Astrocyte of the spinal cord (primary cell): ENCODE measurements around the gene PACC1.

ENCODE experiments used
- DNase-seq: peaks from one replicate; pipeline ENCODE4 v3.0.0; 2011; ENCODE audit warnings: low read depth, low spot score
- H3K4me3 ChIP-seq: 2 replicates; pipeline ENCODE4 v1.5.1; 2011; ENCODE audit warnings: low read depth, mild to moderate bottlenecking, low read length, moderate library complexity
- in situ Hi-C: cut with HindIII; loops from 2 replicates; pipeline ENCODE4 v1.10.0; 2017; ENCODE audit warnings: low sequenced_read_pairs
- TF ChIP-seq, protein P1 (sequence below): IDR thresholded peaks from 2 replicates; pipeline ENCODE4 v1.5.1; 2012; ENCODE audit warnings: low read depth, mild to moderate bottlenecking, low read length, inconsistent platforms

PACC1 gene

DNA sequence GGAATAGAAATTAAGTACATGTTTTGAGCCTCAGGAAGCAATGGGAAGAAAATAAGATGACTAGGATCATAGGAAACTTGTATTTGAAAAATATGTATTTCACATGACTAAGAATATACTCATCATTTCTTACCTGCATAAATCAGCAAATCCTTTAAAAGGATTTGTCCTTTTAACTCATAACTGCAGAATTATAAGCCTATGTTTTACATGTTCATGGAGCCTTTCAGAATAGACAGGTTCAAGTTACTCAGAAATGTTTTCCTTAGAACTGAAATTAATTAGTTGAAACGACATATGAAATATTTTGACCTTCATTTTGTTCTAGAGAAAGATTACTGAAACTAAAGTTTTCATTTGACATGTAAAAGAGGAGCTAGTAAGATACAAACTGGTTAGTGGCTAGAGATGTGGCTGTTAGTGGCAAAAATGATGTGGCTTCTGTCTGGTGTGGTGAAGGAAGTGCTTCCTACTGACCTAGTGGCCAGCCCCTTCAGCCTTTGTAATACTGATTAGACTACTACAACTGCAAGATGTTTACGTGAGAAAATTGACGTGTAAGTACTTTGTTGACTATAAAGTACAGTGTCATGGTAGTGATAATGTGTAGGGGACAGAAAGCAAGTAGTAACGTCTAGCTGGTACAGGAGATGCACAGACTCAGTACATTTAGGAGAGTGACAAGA is 54.7 kb downstream of the PACC1 start:
- TF ChIP-seq, protein P1, sequence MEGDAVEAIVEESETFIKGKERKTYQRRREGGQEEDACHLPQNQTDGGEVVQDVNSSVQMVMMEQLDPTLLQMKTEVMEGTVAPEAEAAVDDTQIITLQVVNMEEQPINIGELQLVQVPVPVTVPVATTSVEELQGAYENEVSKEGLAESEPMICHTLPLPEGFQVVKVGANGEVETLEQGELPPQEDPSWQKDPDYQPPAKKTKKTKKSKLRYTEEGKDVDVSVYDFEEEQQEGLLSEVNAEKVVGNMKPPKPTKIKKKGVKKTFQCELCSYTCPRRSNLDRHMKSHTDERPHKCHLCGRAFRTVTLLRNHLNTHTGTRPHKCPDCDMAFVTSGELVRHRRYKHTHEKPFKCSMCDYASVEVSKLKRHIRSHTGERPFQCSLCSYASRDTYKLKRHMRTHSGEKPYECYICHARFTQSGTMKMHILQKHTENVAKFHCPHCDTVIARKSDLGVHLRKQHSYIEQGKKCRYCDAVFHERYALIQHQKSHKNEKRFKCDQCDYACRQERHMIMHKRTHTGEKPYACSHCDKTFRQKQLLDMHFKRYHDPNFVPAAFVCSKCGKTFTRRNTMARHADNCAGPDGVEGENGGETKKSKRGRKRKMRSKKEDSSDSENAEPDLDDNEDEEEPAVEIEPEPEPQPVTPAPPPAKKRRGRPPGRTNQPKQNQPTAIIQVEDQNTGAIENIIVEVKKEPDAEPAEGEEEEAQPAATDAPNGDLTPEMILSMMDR, result no peak
- no peak for DNase-seq

DNA sequence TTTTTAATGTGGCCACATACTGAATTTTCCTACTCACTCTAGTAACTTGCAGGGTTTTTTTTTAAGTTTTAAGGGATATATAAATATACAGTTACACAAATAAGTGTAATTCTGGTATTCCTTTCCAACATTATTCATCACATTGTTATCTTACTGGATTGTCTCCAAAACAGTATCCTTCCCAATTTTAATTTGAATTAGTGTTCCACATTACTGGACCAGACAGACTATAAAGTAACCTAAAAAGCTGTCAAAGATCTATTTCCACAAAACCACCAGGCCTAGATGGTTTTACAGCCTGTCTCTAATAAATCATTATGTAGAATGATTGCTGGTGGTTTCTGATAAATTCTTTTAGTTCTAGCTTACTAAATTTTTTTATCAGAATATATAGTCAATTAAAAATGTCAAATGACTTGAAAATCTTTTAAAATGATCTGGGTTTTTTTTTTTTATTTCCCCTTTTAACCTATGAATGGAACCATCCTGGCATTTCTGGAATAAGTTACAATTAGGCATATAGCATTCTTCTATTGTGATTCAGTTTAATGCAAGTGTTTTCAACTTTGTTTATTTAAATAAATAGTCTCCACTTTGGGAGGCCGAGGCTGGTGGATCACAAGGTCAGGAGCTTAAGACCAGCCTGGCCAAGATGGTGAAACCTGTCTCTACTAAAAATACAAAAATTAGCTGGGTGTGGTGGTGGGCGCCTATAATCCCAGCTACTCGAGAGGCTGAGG is 59.3 kb downstream of the PACC1 start:
- no peak for DNase-seq
- in situ Hi-C loops, result no loop called here
- H3K4me3 ChIP-seq, result no peak overlapping the region
- TF ChIP-seq, protein P1, result no peak

More for the DNA sequence above, 54.7 kb downstream of the PACC1 start:
- H3K4me3 ChIP-seq, result no peak overlapping the region
- in situ Hi-C loops, result no loop called here

DNA sequence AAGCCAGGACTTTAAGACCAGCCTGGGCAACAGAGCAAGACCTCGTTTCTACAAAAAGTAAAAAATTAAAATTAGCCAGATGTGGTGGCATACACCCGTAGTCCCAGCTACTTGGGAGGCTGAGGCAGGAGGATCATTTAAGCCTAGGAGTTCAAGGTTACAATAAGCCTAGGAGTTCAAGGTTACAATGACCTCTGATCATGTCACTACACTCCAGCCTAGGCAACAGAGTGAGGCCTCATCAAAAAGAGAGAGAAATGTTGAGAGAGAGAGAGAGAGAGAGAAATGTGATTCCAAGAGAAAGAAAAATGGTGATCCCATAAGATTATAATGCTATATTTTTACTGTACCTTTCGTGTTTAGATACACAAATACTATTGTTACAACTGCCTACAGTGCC is 60.2 kb downstream of the PACC1 start:
- no peak for DNase-seq
- in situ Hi-C loops, result no loop called here
- TF ChIP-seq, protein P1, result no peak
- no peak overlapping the region for H3K4me3 ChIP-seq

DNA sequence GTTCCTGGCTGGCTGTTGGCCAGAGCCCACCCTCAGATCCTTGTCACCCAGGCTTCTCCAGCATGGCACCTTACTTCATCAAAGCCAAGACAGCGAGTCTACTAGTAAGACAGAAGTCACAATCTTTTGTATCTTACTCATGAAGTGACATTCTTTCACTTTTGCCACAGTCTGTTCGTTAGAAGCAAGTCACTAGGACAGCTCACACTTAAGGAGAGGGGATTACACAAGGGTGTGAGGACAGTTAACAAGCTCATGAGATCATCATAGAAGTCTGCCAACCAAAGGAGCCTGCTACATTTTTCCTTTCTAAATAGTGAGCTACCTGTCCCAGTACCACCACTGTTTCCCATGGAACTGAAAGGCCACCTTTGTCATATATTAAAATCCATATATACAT is 61.5 kb downstream of the PACC1 start:
- TF ChIP-seq, protein P1, result no peak
- H3K4me3 ChIP-seq, result no peak overlapping the region
- DNase-seq, result no peak
- in situ Hi-C loops, result no loop called here

DNA sequence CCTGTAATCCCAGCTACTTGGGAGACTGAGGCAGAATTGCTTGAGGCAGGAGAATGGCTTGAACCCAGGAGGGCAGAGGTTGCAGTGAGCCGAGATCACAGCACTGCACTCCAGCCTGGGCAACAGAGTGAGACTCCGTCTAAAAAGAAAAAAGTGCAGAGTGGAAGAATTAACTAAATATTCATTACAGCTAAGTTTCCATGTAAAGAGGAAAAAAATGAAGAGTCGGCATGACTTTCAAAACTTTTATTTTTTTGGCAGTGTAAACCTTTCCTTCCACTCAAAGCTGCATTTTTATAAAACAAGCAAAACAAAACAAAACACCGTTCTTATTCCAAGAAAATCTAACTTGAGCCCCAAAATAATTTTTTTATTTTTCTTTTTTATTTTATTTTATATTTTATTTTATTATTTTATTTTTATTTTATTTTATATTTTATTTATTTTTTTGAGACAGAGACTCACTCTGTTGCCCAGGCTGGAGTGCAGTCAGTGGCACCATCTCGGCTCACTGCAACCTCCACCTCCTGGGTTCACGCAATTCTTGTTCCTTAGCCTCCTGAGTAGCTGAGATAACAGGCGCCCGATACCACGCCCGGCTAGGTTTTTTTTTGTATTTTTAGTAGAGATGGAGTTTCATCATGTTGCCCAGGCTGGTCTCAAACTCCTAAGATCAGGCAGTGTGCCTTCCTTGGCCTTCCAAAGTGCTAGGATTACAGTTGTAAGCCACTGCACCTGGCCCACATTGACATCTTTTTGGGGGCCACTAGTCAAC is 62.9 kb downstream of the PACC1 start:
- DNase-seq, result no peak
- TF ChIP-seq, protein P1, result no peak
- H3K4me3 ChIP-seq, result no peak overlapping the region
- in situ Hi-C loops, result no loop called here

DNA sequence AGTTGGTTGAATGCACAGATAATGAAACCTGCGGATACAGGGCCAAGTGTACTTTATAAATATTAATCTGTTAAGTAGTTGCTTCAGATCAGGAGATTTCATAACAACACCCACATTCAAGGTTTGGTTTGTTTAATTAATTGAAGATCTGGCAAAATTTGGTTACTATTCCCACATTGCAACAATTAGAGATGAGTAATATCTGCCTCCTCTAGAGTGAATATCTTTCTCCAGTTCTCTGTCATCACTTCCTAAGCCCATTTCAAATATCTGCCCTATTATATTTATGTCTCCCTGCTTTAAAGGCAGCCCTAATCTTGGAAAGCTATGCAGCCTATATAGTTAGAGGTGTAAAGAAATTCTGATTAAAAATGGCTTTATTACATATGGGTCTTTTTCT is 68.1 kb downstream of the PACC1 start:
- in situ Hi-C loops, result no loop called here
- no peak for DNase-seq
- TF ChIP-seq, protein P1, result no peak
- H3K4me3 ChIP-seq, result no peak overlapping the region
